OCI-LY1 (cell line): ENCODE measurements around the gene ZDHHC14.
"Not testable (repeated sequence)": the region's sequence is repeated elsewhere in the genome, so short reads cannot be mapped to it uniquely, and the experiment has no call there.

Experiments used
- H2AFZ ChIP-seq: fragments of 200-600 bp; sonication (generic), shearing (Covaris generic); 2 replicates; pipeline ENCODE4 v1.6.0; 2014; ENCODE audit warnings: antibody characterized with exemption, mild to moderate bottlenecking, low read length
- H3F3A ChIP-seq: fragments of 200-600 bp; sonication (generic), shearing (Covaris generic); 2 replicates; pipeline ENCODE4 v1.6.0; 2014; ENCODE audit warnings: mild to moderate bottlenecking, antibody characterized with exemption, low read length, moderate library complexity; ENCODE audit not compliant: insufficient read depth
- H3K27ac ChIP-seq: fragments of 200-600 bp; sonication (generic); 2 replicates; pipeline ENCODE4 v1.5.1; 2014; ENCODE audit warnings: low read length, mixed run types, mild to moderate bottlenecking, low read depth; ENCODE audit not compliant: poor library complexity, severe bottlenecking
- H3K27me3 ChIP-seq: fragments of 200-600 bp; sonication (generic); 2 replicates; pipeline ENCODE4 v1.6.0; 2014; ENCODE audit warnings: antibody characterized with exemption, mild to moderate bottlenecking, low read length, moderate library complexity; ENCODE audit not compliant: insufficient read depth
- H3K36me3 ChIP-seq: fragments of 200-600 bp; sonication (generic); 2 replicates; pipeline ENCODE4 v1.6.1; 2014; ENCODE audit warnings: mild to moderate bottlenecking, antibody characterized with exemption, low read length, moderate library complexity, mixed read lengths; ENCODE audit not compliant: insufficient read depth
- H3K4me1 ChIP-seq: fragments of 200-600 bp; sonication (generic); 2 replicates; pipeline ENCODE4 v1.5.1; 2014; ENCODE audit warnings: mild to moderate bottlenecking, low read length, moderate library complexity; ENCODE audit not compliant: insufficient read depth, severe bottlenecking
- H3K4me2 ChIP-seq: fragments of 200-600 bp; sonication (generic), shearing (Covaris generic); 2 replicates; pipeline ENCODE4 v1.6.1; 2014; ENCODE audit warnings: low read length
- H3K4me3 ChIP-seq: fragments of 200-600 bp; sonication (generic); 2 replicates; pipeline ENCODE4 v1.5.1; 2014; ENCODE audit warnings: low read length, low read depth, mild to moderate bottlenecking, mixed read lengths; ENCODE audit not compliant: poor library complexity, severe bottlenecking
- H3K79me2 ChIP-seq: fragments of 200-600 bp; shearing (Covaris generic); 2 replicates; pipeline ENCODE4 v1.6.1; 2016; ENCODE audit warnings: mixed run types, low read length, mixed read lengths; ENCODE audit not compliant: insufficient read depth
- H3K9ac ChIP-seq: fragments of 200-600 bp; sonication (generic), shearing (Covaris generic); 2 replicates; pipeline ENCODE4 v1.6.1; 2014; ENCODE audit warnings: mild to moderate bottlenecking, low read length, mixed read lengths
- H3K9me2 ChIP-seq: fragments of 200-600 bp; sonication (generic), shearing (Covaris generic); 2 replicates; pipeline ENCODE4 v1.6.1; 2014; ENCODE audit warnings: low read depth, mild to moderate bottlenecking, low read length, mixed read lengths
- H3K9me3 ChIP-seq: fragments of 200-600 bp; shearing (Covaris generic); 2 replicates; pipeline ENCODE4 v1.6.1; 2014; ENCODE audit warnings: low read length, mixed read lengths
- H4K20me1 ChIP-seq: fragments of 200-600 bp; sonication (generic), shearing (Covaris generic); 2 replicates; pipeline ENCODE4 v1.6.0; 2016; ENCODE audit warnings: mild to moderate bottlenecking, low read length; ENCODE audit not compliant: insufficient read depth
- CTCF ChIP-seq: fragments of 200-600 bp; sonication (generic), shearing (Covaris generic); IDR thresholded peaks from 2 replicates; pipeline ENCODE4 v1.5.1; 2017; ENCODE audit warnings: mild to moderate bottlenecking, antibody characterized with exemption, low read length, moderate library complexity, mixed read lengths
- EZH2 ChIP-seq: fragments of 200-600 bp; sonication (generic), shearing (Covaris generic); IDR thresholded peaks from 2 replicates; pipeline ENCODE4 v1.8.0; 2017; ENCODE audit warnings: borderline replicate concordance, mixed run types, mild to moderate bottlenecking, antibody characterized with exemption, low read length, moderate library complexity, mixed read lengths

Gene ZDHHC14

GRCh38 chr6:157393669-157394327 lies 12.8 kb downstream of the ZDHHC14 start:
- H2AFZ ChIP-seq: no peak overlapping the region
- H3K4me3 ChIP-seq: no peak overlapping the region
- no peak overlapping the region for H3K27ac ChIP-seq
- no peak overlapping the region for H3K9ac ChIP-seq
- H3K4me2 ChIP-seq: no peak overlapping the region
- no peaks in the 10 kb centered on the region for H3F3A ChIP-seq
- TF ChIP-seq CTCF: no peak
- TF ChIP-seq EZH2: no peak
- no peaks in the 10 kb centered on the region; the same call in 1 of the 2 replicates for H3K27me3 ChIP-seq
- H4K20me1 ChIP-seq: no peaks in the 10 kb centered on the region
- no peaks in the 10 kb centered on the region for H3K4me1 ChIP-seq
- H3K79me2 ChIP-seq: no peaks in the 10 kb centered on the region
- H3K36me3 ChIP-seq: no peaks in the 10 kb centered on the region; the same call in 1 of the 2 replicates
- no peaks in the 10 kb centered on the region; the same call in 1 of the 2 replicates for H3K9me2 ChIP-seq
- H3K9me3 ChIP-seq: peaks cover 9% of the 10 kb centered on the region

- not testable (repeated sequence) for H3K36me3 ChIP-seq, H2AFZ ChIP-seq, H4K20me1 ChIP-seq, H3K27ac ChIP-seq, H3K9ac ChIP-seq, H3K4me3 ChIP-seq, H3K9me2 ChIP-seq, H3K4me1 ChIP-seq, H3K9me3 ChIP-seq, H3K27me3 ChIP-seq, H3F3A ChIP-seq, H3K79me2 ChIP-seq, H3K4me2 ChIP-seq
These were observed 14.2 kb downstream of the ZDHHC14 start for GRCh38 chr6:157395199-157395598.

- H3K79me2 ChIP-seq: no peaks in the 10 kb centered on the region
- no peaks in the 10 kb centered on the region for H4K20me1 ChIP-seq
- no peak overlapping the region for H3K4me2 ChIP-seq
- H3K36me3 ChIP-seq: no peaks in the 10 kb centered on the region; the same call in 1 of the 2 replicates
- no peaks in the 10 kb centered on the region; the same call in 1 of the 2 replicates for H3K27me3 ChIP-seq
- H2AFZ ChIP-seq: no peak overlapping the region
- H3K4me3 ChIP-seq: no peak overlapping the region
- H3K9me3 ChIP-seq: no peaks in the 10 kb centered on the region
- no peak overlapping the region for H3K27ac ChIP-seq
- no peak for TF ChIP-seq EZH2
- TF ChIP-seq CTCF: no peak
- no peaks in the 10 kb centered on the region for H3F3A ChIP-seq
- H3K4me1 ChIP-seq: no peaks in the 10 kb centered on the region
- H3K9me2 ChIP-seq: no peaks in the 10 kb centered on the region
- no peak overlapping the region for H3K9ac ChIP-seq
These were observed 15.0 kb downstream of the ZDHHC14 start for GRCh38 chr6:157396026-157396425.

DNA sequence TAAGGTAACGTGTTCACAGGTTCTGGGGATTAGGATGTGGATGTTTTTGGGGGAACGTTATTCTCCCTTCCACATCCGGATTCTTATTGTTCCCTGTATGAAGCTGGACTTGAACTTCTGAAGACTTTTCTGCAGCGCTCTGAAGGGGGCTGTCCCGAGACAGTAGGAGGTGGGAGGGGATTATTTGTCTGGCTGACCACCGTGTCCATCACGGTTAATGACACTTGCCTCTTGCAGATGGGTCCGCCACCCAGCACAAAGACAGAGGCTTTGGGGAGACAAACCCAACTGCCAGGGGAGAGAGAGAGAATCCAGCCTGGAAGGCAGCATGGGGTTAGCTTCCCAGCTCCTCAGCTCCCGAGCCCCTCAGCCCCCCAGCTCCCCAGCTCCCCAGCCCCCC lies 16.7 kb downstream of the ZDHHC14 start:
- no peak overlapping the region for H3K4me2 ChIP-seq
- H3K36me3 ChIP-seq: no peaks in the 10 kb centered on the region
- no peaks in the 10 kb centered on the region for H3K27me3 ChIP-seq
- no peaks in the 10 kb centered on the region for H3F3A ChIP-seq
- H4K20me1 ChIP-seq: no peaks in the 10 kb centered on the region
- H3K4me1 ChIP-seq: no peaks in the 10 kb centered on the region
- H2AFZ ChIP-seq: no peak overlapping the region
- H3K4me3 ChIP-seq: no peak overlapping the region
- TF ChIP-seq EZH2 (no peak), CTCF (no peak)
- H3K9me3 ChIP-seq: no peaks in the 10 kb centered on the region
- no peak overlapping the region for H3K27ac ChIP-seq
- no peak overlapping the region for H3K9ac ChIP-seq
- no peaks in the 10 kb centered on the region for H3K9me2 ChIP-seq
- no peaks in the 10 kb centered on the region for H3K79me2 ChIP-seq
